NCI-H1930 (cell line): Measurements from ENCODE around the gene CIDEB.

Source experiments
- DNase-seq, 2 experiments: peaks; one replicate each; lab custom pipeline; 2025; lab: John Stamatoyannopoulos, UW

The CIDEB gene

DNA sequence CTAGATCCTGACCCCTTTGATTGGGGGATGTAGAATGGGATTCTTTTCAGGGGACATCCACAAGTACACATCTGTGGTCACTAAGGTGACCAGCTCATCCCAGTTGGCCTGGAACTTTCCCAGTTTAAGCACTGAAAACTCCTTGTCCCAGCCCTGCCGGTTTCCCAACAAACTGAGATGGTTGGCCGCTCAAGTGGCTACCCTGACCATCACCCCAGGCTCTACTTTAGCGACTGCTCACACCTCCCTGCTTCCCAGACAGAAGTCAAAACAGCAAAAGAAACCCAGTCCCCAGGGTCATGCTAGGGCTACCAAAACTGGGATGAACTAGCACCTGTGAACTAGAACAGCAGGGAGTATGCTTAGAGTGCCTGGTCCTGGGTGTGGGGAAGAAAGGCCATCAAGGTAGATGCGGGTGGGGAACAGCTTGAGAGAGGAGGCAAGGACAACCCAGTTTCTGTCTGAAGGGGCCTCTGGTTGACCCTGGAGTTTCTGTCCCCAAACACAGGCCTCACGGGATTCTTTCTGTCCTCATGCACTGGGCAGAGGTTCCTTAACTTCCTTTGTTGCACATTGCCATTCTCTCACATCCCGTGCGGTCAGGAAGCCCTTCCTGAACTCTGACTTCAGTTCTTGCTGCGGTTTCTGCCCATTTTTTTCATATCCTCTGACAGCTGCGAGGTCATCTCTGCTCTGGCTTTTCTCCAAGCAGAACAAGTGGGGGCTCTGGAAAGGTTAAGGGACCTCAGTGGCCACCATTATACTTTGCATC, 5.1 kb upstream of the CIDEB start:
- DNase-seq = no peak

DNA sequence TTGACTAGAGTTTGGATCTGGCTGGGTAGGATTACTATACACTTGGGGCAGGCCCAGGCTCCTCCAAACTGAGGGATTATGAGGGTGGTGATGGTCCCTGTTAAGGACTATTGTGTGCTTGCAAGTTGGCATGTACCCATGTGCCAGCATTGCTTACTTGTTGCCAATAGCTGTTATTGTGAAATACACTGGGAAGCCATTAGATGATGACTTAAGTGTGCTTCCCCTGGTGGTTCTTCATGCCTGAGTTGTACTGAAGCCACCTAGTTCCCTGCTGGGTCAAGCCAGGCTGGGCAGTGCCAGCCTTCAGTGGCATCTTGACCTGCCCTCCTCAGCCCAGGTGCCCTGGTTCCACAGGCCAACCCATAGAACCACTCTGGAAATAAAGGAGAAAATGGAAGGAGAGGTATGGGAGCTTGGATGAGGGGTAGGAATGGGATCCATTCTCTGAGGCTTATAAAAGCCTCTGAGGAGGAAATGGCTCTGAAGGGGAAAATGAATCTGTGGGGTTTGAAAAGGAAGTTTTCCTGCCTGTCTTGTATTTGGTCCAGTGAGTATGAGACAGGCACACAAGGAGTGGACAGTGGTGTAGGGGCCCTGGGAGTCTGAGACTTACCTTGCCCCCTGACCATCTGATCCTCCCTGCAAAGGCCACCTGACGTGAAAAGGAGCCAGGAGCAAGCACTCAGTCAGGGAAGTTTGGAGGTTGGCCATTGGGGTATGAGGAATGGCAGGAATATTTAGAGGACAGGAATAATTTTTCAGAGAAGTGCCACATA, 4.2 kb upstream of the CIDEB start:
- no peak for DNase-seq

- peak in 1 of 2 experiments; percentile 40 for DNase-seq
Observed at GRCh38 chr14:24310646-24311604, 3.1 kb upstream of the CIDEB start, which contains the start of gene LTB4R. LTB4R (plus strand) TSS chr14:24311502; CDS start chr14:24315652, 4,150 bp downstream.

DNA sequence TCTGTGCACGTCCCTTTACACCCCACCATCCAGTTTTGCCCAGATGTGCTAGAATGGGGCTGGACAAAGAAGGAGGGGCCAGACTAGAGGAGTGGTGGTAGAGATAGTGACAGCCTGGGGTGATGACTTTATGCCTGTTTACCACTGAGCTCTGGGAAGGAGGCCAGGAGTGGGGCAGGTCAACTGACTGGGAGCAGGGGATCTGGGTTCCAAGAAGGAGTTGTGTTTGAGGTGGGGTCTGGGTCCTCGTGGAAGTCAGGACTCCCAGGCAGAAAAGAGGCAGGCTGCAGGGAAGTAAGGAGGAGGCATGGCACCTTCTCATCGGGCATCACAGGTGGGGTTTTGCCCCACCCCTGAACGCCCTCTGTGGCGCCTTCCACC, 2.5 kb upstream of the CIDEB start:
- no peak for DNase-seq

DNA sequence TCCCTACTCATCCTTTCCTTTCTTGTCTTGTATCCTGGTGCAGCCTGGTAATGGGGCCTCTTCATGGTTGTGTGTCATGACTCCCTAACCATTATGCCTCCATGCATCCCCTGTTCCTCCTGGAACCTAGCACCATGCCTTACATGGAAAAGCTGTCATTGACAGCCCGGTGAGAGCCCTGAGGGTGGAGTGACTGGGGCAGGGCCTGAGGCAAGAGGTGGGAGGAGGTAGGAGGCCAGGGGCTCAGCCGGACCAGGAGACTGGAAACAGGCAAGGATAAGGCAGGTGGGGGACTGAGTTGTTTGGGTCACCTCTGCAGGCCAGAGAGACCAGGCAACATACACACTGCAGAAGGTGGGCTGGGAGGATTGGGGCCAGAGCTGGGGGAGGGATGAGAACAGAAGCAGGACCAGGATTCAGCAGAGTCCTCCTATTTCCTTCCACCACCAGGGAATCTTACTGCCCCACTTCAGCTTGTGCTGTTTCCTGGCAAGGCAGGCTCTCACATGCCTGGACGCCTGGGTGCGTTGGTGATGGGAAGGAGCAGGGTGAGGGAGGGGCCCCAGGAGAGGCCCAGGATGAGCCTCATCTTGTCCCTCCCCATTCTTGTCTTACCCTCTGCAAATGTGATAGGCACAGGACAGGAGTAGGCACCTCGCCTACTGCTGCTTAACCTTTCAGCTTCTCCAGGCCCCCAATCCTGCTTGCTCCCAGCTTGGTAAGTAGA, 1.9 kb upstream of the CIDEB start, which contains the start of gene LTB4R2:
Gene LTB4R2, plus strand, starts transcription at position 603 of the 727 bp plus-strand sequence. CDS start 525 bp downstream, outside the sequence.
- DNase-seq = no peak

GRCh38 chr14:24308342-24309124, 756 bp upstream of the CIDEB start:
- no peak for DNase-seq

GRCh38 chr14:24307156-24307574, 612 bp downstream of the CIDEB start:
- DNase-seq = no peak

GRCh38 chr14:24304019-24304387, 3.8 kb downstream of the CIDEB start:
- DNase-seq = no peak

GRCh38 chr14:24300326-24300980, 7.3 kb downstream of the CIDEB start:
- DNase-seq = no peak

GRCh38 chr14:24299255-24300191, 8.3 kb downstream of the CIDEB start, which contains the start of the genes DHRS1 and NOP9:
DHRS1 (minus strand) TSS chr14:24299780; CDS start chr14:24299106, 674 bp downstream.
NOP9 (plus strand) TSS chr14:24299850; CDS start chr14:24299955, 105 bp downstream.
- peak; percentile 62 to 82 for DNase-seq

DNA sequence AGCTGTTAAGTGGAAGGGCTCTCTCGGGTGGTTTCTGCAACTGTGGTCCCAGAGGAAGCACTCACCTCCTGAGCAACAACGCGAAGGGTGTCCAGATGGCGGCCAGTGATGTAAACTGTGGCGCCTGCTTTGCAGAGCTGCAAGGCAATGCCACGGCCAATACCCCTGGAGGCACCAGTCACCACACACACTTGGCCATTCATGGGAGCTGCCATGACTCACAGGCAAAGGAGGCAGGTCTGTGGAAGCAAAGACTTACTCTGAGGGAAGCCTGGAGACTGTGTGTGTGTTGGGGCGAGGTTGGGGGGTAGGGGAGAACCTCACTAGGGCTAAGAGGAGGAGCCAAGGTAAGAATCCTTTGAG, 8.9 kb downstream of the CIDEB start:
- DNase-seq = no peak

GRCh38 chr14:24297190-24297964, 10.4 kb downstream of the CIDEB start:
- DNase-seq = peak in 1 of 2 experiments; percentile 17

- peak; percentile 18 to 29 for DNase-seq
Observed at GRCh38 chr14:24296341-24297157, 11.2 kb downstream of the CIDEB start.

DNA sequence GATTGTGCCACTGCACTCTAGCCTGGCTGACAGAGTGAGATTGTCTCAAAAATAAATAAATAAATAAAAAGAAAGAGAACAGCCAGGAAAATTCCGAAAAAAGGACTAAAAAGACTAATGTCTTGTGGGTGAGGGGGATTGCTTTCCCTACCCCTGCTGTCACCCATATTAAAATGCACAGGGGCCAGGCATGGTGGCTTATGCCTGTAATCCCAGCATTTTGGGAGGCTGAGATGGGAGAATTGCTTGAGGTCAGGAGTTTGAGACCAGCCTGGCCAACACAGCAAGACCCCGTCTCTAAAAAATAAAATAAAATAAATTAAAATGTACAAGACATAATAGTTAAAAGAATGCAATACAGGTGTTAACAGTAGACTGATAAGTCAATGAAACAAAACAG, 14.3 kb downstream of the CIDEB start:
- DNase-seq = no peak

DNA sequence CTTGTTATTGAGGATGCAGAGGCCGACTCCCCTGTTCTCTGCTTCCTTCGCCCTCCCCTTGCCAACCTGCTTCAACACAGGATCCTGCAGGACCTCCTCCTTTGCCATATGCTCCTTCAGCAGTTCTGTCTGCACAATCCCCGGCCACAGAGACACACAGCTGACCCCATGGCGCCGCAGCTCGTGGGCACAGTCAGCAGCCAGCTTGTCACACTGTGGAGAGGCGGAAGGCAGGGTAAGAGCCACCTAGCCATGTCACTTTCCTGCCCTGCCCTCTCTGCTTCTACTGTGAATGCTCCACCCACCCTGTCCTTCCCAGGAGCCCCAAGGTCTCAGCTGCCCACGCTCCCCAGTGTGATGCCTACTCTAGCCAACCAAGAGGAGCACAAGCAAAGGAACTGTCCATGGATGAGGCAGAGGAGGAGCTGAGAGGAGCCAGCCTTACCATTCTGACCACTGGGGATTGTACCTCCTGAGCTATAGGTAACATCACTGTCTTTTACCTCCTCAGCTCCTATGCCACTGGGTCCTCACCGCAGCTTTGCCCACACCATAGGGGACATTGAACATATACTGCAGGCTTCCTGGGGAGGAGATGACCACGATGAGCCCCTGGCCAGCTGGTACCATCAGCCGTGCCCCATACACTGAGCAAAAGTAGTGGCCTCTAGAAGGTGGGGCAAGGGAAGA, 15.5 kb downstream of the CIDEB start:
- no peak for DNase-seq

GRCh38 chr14:24291446-24292117, 16.2 kb downstream of the CIDEB start:
- DNase-seq = no peak
